ENCODE measurements around the gene INPP5A. TPM values are rescaled to one million over a fixed set of nuclear protein-coding genes. Genes with fewer than 3 reads are reported as not detected.
A peak's percentile ranks its signal among the peaks of the same experiment; 100 is the strongest.

INPP5A gene
- total RNA-seq, 4 donors from 2014 or later: 34.8 to 80.8 (median 52.8) TPM

DNA sequence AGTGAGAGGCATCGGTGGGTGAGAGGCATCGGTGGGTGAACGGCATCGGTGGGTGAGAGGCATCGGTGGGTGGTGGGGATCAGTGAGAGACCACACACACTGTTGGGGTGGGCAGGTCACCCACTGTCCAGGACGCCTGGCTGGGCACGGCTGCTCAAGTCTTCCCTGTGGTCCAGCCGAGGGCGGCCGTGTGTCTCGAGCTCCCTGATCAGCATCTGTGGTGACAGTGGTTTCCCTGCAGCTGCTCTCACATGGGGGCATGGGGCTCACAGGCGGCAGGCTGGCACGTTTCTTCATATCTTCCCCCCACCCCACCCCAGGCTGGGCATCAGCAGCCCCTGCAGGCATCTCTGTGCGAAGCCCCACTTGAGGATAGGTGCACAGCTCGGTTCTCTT is 170.2 kb downstream of the INPP5A start:
- in situ Hi-C loops (cut with MboI; ENCODE audit: low pct_ligation_motif_present in 1 of 4, low pct_unique_long_range_greater_than_20kb in 1 of 4, low sequenced_read_pairs in 3 of 4): no loop called here
- 86% methylated on average over 15 of the region's 15 CpGs; no CpG with 5 or more reads in 1 of the 2 donors for WGBS, 2 donors (ENCODE audit: low coverage in 1 of 2)
- TF ChIP-seq EP300 (IDR thresholded peaks at IDR 0.05; ENCODE audit: low read depth) (no peak), POLR2AphosphoS5 (IDR thresholded peaks at IDR 0.05) (no peak), POLR2A (IDR thresholded peaks at IDR 0.05) (no peak)
- TF ChIP-seq, protein P1, sequence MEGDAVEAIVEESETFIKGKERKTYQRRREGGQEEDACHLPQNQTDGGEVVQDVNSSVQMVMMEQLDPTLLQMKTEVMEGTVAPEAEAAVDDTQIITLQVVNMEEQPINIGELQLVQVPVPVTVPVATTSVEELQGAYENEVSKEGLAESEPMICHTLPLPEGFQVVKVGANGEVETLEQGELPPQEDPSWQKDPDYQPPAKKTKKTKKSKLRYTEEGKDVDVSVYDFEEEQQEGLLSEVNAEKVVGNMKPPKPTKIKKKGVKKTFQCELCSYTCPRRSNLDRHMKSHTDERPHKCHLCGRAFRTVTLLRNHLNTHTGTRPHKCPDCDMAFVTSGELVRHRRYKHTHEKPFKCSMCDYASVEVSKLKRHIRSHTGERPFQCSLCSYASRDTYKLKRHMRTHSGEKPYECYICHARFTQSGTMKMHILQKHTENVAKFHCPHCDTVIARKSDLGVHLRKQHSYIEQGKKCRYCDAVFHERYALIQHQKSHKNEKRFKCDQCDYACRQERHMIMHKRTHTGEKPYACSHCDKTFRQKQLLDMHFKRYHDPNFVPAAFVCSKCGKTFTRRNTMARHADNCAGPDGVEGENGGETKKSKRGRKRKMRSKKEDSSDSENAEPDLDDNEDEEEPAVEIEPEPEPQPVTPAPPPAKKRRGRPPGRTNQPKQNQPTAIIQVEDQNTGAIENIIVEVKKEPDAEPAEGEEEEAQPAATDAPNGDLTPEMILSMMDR (IDR thresholded peaks at IDR 0.05): no peak

DNA sequence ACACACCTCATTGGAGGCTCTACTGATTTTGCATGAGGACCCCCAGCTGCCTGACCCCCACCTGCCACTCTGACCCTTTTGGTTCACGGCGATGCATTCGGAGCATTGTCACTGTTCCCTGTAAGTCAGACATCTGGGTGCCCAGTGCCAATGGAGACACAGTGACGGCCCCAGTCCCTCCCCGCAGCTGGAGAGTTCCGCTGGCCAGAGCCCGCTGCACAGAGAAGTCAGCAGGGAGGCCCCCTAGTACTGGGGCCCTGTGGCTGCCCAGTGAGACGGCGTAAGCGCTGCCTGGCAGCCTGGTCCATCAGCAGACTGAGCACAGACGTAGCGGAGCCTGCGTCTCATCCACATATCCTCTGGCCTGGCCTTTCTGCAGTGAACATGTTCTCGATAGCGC is 170.9 kb downstream of the INPP5A start:
- H3K36me3 ChIP-seq: peaks cover 0 to 7% (median 0%) of the 10 kb centered on the region in 4 donors
- no peak overlapping the region for H3K27ac ChIP-seq
- no peaks in the 10 kb centered on the region for H3K9me3 ChIP-seq
- intact Hi-C loops (cut with DNase I; ENCODE audit: low total_unique reads) (no loop called here), in situ Hi-C loops (cut with MboI; ENCODE audit: low pct_ligation_motif_present in 1 of 4, low pct_unique_long_range_greater_than_20kb in 1 of 4, low sequenced_read_pairs in 3 of 4) (no loop called here)
- no peaks in the 10 kb centered on the region for H3K27me3 ChIP-seq
- H3K4me1 ChIP-seq: peaks cover 0 to 9% (median 5%) of the 10 kb centered on the region in 4 donors
- no peak overlapping the region for H3K4me3 ChIP-seq
- DNase-seq: no peak
- TF ChIP-seq POLR2A (IDR thresholded peaks at IDR 0.05) (no peak), EP300 (IDR thresholded peaks at IDR 0.05; ENCODE audit: low read depth) (no peak), POLR2AphosphoS5 (IDR thresholded peaks at IDR 0.05) (no peak)
- TF ChIP-seq, protein P1 (IDR thresholded peaks at IDR 0.05): no peak
- WGBS, 2 donors (ENCODE audit: low coverage in 1 of 2): 92 to 98% methylated on average over 5 to 15 of the region's 15 CpGs

More for the DNA sequence above, 170.2 kb downstream of the INPP5A start:
- H3K27me3 ChIP-seq: no peaks in the 10 kb centered on the region
- intact Hi-C loops (cut with DNase I; ENCODE audit: low total_unique reads): no loop called here
- no peak overlapping the region for H3K4me3 ChIP-seq
- H3K9me3 ChIP-seq: no peaks in the 10 kb centered on the region
- peaks cover 0 to 7% (median 0%) of the 10 kb centered on the region in 4 donors for H3K36me3 ChIP-seq
- peaks cover 0 to 9% (median 5%) of the 10 kb centered on the region in 4 donors for H3K4me1 ChIP-seq
- DNase-seq: no peak
- peak overlapping the region in 1 of 4 donors; percentile 67 for H3K27ac ChIP-seq

DNA sequence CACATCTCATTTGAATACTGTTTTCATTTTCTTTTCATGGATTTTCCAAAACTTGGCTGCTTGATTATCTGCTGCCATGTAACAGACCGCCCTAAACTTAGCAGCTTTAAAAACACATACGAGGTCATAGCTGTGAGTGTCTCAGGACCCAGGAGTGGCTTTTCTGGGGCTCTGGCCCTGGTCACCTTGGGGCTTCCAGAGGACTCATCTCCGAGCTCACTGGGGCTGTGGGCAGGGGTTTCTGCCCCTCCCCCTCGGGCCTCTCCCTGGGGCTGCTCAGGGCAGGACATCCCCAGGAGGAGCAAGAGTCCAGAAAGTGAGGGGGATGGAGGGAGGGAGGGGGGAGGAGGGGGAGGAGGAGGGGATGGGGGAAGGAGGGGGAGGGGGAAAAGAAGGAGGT is 171.3 kb downstream of the INPP5A start:
- TF ChIP-seq POLR2A (IDR thresholded peaks at IDR 0.05): no peak
- Histone ChIP-seq H3K36me3 (peaks cover 0 to 7% (median 0%) of the 10 kb centered on the region in 4 donors), H3K27me3 (no peaks in the 10 kb centered on the region), H3K4me3 (no peak overlapping the region), H3K27ac (no peak overlapping the region), H3K4me1 (peaks cover 0 to 9% (median 5%) of the 10 kb centered on the region in 4 donors), H3K9me3 (no peaks in the 10 kb centered on the region)
- no peak for DNase-seq
- 74% methylated on average over 4 of the region's 4 CpGs; no CpG with 5 or more reads in 1 of the 2 donors for WGBS, 2 donors (ENCODE audit: low coverage in 1 of 2)
- intact Hi-C loops (cut with DNase I; ENCODE audit: low total_unique reads): no loop called here
- in situ Hi-C loops (cut with MboI; ENCODE audit: low pct_ligation_motif_present in 1 of 4, low pct_unique_long_range_greater_than_20kb in 1 of 4, low sequenced_read_pairs in 3 of 4): no loop called here

DNA sequence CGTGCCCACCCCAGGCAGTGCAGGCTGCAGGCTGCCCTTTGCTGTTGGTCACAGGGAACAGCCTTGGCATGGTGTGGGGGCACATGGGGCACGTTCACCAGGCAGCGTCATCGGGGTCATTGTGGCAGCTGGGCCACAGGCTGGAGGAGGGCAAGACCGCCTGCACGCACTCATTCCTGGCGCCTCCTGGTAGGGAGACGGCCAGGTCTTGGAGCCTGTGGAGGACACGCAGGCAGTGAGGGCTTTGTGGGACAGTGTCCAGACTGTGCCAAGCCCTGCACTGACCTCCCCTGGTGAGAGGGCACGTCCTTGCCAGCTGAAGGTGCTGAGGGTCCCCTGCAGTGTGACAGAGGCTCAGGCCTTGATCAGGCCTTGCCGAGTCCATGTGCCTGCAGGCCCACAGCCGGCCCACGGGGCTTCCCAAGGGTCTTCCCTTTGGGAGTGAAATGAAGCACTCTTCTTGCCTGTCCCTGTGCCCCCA is 171.9 kb downstream of the INPP5A start:
- no peak for DNase-seq
- TF ChIP-seq POLR2AphosphoS5 (IDR thresholded peaks at IDR 0.05): no peak
- TF ChIP-seq POLR2A (IDR thresholded peaks at IDR 0.05): no peak
- no peak for TF ChIP-seq EP300 (IDR thresholded peaks at IDR 0.05; ENCODE audit: low read depth)
- TF ChIP-seq, protein P1 (IDR thresholded peaks at IDR 0.05): no peak
- intact Hi-C loops (cut with DNase I; ENCODE audit: low total_unique reads): no loop called here

More for the DNA sequence above, 171.9 kb downstream of the INPP5A start:
- Histone ChIP-seq H3K27ac (no peak overlapping the region), H3K36me3 (peaks cover 0 to 7% (median 0%) of the 10 kb centered on the region in 4 donors), H3K4me1 (peaks cover 0 to 9% (median 5%) of the 10 kb centered on the region in 4 donors), H3K4me3 (no peak overlapping the region), H3K27me3 (no peaks in the 10 kb centered on the region), H3K9me3 (no peaks in the 10 kb centered on the region)
- WGBS, 2 donors (ENCODE audit: low coverage in 1 of 2): 95% methylated on average over 13 of the region's 13 CpGs; no CpG with 5 or more reads in 1 of the 2 donors
- in situ Hi-C loops (cut with MboI; ENCODE audit: low pct_ligation_motif_present in 1 of 4, low pct_unique_long_range_greater_than_20kb in 1 of 4, low sequenced_read_pairs in 3 of 4): no loop called here

Measured in transverse colon (tissue), 4 donors.